ENCODE data around the gene CDH3.

Gene CDH3

DNA sequence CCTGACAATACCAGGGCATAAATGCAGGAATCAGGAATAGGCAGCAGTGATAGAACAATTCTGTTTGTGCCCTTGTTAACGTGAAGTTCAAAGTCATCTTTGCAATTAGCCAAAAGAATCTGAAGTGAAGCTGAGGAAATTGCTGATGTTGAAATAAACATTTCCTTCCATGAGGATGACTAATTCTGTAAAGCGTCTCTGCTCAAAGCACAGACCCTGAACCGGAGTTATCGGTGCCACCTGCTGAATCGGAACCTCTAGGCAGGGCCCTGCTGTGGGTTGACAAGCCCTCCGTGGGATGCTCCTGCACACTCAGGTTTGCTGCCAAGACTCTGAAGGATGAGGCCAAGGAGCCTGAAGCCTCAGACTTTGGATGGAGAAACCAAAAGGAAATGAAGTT lies 55.0 kb downstream of the CDH3 start:
- H3K27ac ChIP-seq (ENCODE audit: poor library complexity, severe bottlenecking): peak overlapping the region; percentile 9
- peak; percentile 14; the same call in 1 of the 3 replicates for ATAC-seq (ENCODE audit: low read depth)
- TF ChIP-seq, protein P1, sequence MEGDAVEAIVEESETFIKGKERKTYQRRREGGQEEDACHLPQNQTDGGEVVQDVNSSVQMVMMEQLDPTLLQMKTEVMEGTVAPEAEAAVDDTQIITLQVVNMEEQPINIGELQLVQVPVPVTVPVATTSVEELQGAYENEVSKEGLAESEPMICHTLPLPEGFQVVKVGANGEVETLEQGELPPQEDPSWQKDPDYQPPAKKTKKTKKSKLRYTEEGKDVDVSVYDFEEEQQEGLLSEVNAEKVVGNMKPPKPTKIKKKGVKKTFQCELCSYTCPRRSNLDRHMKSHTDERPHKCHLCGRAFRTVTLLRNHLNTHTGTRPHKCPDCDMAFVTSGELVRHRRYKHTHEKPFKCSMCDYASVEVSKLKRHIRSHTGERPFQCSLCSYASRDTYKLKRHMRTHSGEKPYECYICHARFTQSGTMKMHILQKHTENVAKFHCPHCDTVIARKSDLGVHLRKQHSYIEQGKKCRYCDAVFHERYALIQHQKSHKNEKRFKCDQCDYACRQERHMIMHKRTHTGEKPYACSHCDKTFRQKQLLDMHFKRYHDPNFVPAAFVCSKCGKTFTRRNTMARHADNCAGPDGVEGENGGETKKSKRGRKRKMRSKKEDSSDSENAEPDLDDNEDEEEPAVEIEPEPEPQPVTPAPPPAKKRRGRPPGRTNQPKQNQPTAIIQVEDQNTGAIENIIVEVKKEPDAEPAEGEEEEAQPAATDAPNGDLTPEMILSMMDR (IDR thresholded peaks at IDR 0.05; ENCODE audit: poor library complexity, severe bottlenecking): no peak

DNA sequence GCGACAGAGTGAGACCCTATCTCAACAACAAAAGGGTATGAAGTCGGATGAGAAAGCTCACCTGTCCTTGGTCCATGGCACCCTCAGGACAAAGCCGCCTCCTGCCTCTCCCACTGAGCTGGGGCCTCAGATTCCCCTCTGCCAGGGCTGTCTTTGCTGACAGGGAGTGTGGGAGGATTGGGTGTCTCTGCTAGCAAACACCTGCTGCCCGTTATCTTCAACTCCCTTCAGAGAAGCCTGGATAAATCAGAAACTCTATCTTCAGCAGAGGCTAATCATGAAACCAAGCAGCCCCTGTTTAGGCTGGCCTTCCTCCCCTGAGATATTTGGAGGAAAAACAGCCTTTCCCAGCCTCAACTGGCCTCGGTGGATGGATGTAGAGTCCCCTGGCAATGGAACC lies 55.7 kb downstream of the CDH3 start:
- no peaks in the 10 kb centered on the region for H3K9me3 ChIP-seq (ENCODE audit: severe bottlenecking)
- H3K36me3 ChIP-seq (ENCODE audit: low read depth): peaks cover 38% of the 10 kb centered on the region
- TF ChIP-seq, protein P1 (IDR thresholded peaks at IDR 0.05; ENCODE audit: poor library complexity, severe bottlenecking): no peak
- DNase-seq (ENCODE audit: low spot score) (no peak), ATAC-seq (ENCODE audit: low read depth) (no peak)
- H3K4me3 ChIP-seq (ENCODE audit: severe bottlenecking): no peak overlapping the region
- H3K27ac ChIP-seq (ENCODE audit: poor library complexity, severe bottlenecking): no peak overlapping the region
- H3K27me3 ChIP-seq (ENCODE audit: insufficient read depth, poor library complexity, severe bottlenecking): no peaks in the 10 kb centered on the region
- H3K4me1 ChIP-seq (ENCODE audit: insufficient read depth, poor library complexity, severe bottlenecking): peaks cover 5% of the 10 kb centered on the region

More for the DNA sequence above, 55.0 kb downstream of the CDH3 start:
- H3K9me3 ChIP-seq (ENCODE audit: severe bottlenecking): no peaks in the 10 kb centered on the region
- H3K4me1 ChIP-seq (ENCODE audit: insufficient read depth, poor library complexity, severe bottlenecking): peaks cover 5% of the 10 kb centered on the region
- H3K27me3 ChIP-seq (ENCODE audit: insufficient read depth, poor library complexity, severe bottlenecking): no peaks in the 10 kb centered on the region
- no peak for DNase-seq (ENCODE audit: low spot score)
- peaks cover 45% of the 10 kb centered on the region for H3K36me3 ChIP-seq (ENCODE audit: low read depth)
- H3K4me3 ChIP-seq (ENCODE audit: severe bottlenecking): no peak overlapping the region

DNA sequence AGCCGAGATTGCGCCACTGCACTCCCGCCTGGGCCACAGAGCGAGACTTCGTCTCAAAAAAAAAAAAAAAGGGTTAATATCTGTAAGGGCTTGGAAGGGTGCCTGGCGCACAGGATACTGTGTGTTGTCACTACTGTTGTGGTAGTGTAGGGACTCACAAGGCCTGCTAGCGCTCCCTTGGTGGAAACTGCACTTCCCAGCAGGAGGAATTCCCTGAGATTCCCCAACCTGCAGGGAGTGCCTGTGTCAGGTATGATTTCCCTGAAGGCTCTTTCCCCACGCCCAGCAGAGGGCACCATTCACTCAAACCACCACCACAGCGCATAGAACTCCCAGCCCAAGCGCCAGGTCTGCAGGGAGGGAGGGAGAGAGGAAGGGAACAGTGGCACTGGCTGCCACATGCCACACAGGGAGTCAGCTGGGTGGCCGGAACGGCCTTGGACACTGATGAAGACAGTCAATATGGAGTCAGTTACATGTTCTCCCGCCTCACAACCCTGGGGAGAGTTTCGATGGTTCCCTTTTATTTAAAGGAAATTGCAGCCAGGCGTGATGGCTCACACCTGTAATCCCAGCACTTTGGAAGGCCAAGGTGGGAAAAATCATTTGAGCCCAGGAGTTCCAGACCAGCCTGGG lies 59.2 kb downstream of the CDH3 start:
- Histone ChIP-seq H3K4me3 (ENCODE audit: severe bottlenecking) (no peak overlapping the region), H3K36me3 (ENCODE audit: low read depth) (peaks cover 9% of the 10 kb centered on the region; the same call in 1 of the 2 replicates), H3K9me3 (ENCODE audit: severe bottlenecking) (no peaks in the 10 kb centered on the region), H3K27me3 (ENCODE audit: insufficient read depth, poor library complexity, severe bottlenecking) (no peaks in the 10 kb centered on the region), H3K4me1 (ENCODE audit: insufficient read depth, poor library complexity, severe bottlenecking) (peaks cover 18% of the 10 kb centered on the region), H3K27ac (ENCODE audit: poor library complexity, severe bottlenecking) (no peak overlapping the region)
- DNase-seq (ENCODE audit: low spot score) (peak; percentile 84), ATAC-seq (ENCODE audit: low read depth) (peak; percentile 24; the same call in 2 of the 3 replicates)
- TF ChIP-seq, protein P1 (IDR thresholded peaks at IDR 0.05; ENCODE audit: poor library complexity, severe bottlenecking): peak; percentile 94

DNA sequence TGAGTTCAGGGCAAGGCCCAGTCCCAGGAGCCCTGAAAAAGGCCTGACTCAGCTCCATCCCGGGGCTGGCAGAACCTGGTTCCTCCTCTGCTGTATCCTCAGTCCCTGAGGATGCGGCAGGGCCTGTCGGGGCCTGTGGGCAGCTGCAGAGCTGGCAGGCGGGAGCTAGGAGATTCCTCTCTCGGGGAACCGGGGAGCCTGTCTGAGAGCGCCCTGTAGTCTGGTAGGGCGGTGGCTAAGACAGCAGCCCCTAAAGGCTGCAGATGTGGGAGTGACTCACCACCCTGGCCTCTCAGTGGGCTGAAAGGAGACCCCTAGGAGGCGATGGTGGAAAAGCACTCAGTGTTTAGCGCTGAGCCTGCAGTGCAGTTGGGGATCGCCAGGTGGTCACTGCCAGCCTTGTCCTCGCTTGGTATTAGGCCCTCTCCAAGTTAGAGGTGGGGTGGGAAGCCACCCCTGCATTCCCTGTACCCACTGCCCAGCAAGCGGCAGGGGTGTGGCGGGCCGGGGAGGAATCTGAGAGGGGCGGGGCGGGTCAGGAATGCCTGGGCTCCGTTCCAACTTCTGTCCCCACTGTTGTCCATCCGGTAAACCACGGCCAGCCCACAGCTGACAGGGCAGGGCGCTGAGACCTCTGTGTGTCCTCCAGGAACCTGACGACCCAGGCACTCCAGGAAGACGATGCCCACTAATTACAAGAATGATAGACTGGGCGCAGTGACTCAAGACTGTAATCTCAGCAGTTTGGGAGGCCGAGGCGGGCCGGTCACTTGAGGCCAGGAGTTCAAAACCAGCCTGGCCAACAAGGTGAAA lies 62.4 kb downstream of the CDH3 start:
- Histone ChIP-seq H3K27ac (ENCODE audit: poor library complexity, severe bottlenecking) (peak overlapping the region; percentile 94), H3K4me1 (ENCODE audit: insufficient read depth, poor library complexity, severe bottlenecking) (peaks cover 12% of the 10 kb centered on the region)
- TF ChIP-seq, protein P1 (IDR thresholded peaks at IDR 0.05; ENCODE audit: poor library complexity, severe bottlenecking): peak; percentile 79

More for the DNA sequence above, 62.4 kb downstream of the CDH3 start:
- H3K4me3 ChIP-seq (ENCODE audit: severe bottlenecking): no peak overlapping the region
- DNase-seq (ENCODE audit: low spot score): peak; percentile 99
- no peaks in the 10 kb centered on the region for H3K9me3 ChIP-seq (ENCODE audit: severe bottlenecking)
- no peaks in the 10 kb centered on the region for H3K36me3 ChIP-seq (ENCODE audit: low read depth)
- H3K27me3 ChIP-seq (ENCODE audit: insufficient read depth, poor library complexity, severe bottlenecking): no peaks in the 10 kb centered on the region
- peak; percentile 91 for ATAC-seq (ENCODE audit: low read depth)

All from RWPE2 (cell line).